HepG2 (cell line): ENCODE measurements around the gene TLN1. TPM values are rescaled to one million over a fixed set of nuclear protein-coding genes. Genes with fewer than 3 reads are reported as not detected.
A peak's percentile ranks its signal among the peaks of the same experiment; 100 is the strongest.

ENCODE experiments used
- AGO2 ChIP-seq: fragments of 200-400 bp; formaldehyde crosslinking; optimal IDR thresholded peaks from 2 replicates; pipeline ENCODE3; 2017; ENCODE audit warnings: mild to moderate bottlenecking, low read depth, low read length, moderate library complexity
- CTCF ChIP-seq: sonication (generic); formaldehyde crosslinking; IDR thresholded peaks from 2 replicates; pipeline ENCODE4 v1.5.0; 2020; ENCODE audit warnings: mild to moderate bottlenecking, missing genetic modification reagents, moderate library complexity
- GABPB1 ChIP-seq: IDR thresholded peaks from 2 replicates; pipeline ENCODE4 v1.6.1; 2016; ENCODE audit warnings: mild to moderate bottlenecking, missing genetic modification reagents, moderate library complexity, missing compliant biosample characterization
- HMGXB4 ChIP-seq, 2 experiments: sonication (generic) in 1 of 2; formaldehyde crosslinking in 1 of 2; IDR thresholded peaks; 2 replicates each; pipeline versions ENCODE4 v1.4.0 to v1.6.1; 2018 to 2020; ENCODE audit warnings: missing genetic modification reagents in 2 of 2, borderline replicate concordance in 1 of 2, low read depth in 1 of 2, mild to moderate bottlenecking in 1 of 2, missing biosample characterization in 1 of 2
- HNF1B ChIP-seq: sonication (generic); formaldehyde crosslinking; IDR thresholded peaks from 2 replicates; pipeline ENCODE4 v1.5.1; 2020; ENCODE audit warnings: mild to moderate bottlenecking, moderate library complexity, missing genetic modification reagents
- MXD3 ChIP-seq: IDR thresholded peaks from 2 replicates; pipeline ENCODE4 v1.6.1; 2016; ENCODE audit warnings: mild to moderate bottlenecking, missing biosample characterization, missing genetic modification reagents
- POLR2A ChIP-seq, 2 experiments: IDR thresholded peaks; 2 replicates each; pipeline ENCODE4 v1.6.1; 2011; ENCODE audit warnings: low read depth in 2 of 2, low read length in 2 of 2, mild to moderate bottlenecking in 1 of 2, moderate library complexity in 1 of 2; ENCODE audit not compliant: insufficient read depth in 1 of 2
- SMC3 ChIP-seq: IDR thresholded peaks from 2 replicates; pipeline ENCODE4 v1.6.1; 2011; ENCODE audit warnings: low read length, improper control_type of control experiment
- SRSF1 ChIP-seq: fragments of 200-400 bp; formaldehyde crosslinking; optimal IDR thresholded peaks from 2 replicates; pipeline ENCODE3; 2017; ENCODE audit warnings: mild to moderate bottlenecking, low read depth, low read length, moderate library complexity
- TEAD3 ChIP-seq: optimal IDR thresholded peaks from 2 replicates; pipeline ENCODE3; 2016; ENCODE audit warnings: borderline replicate concordance
- TFAP4 ChIP-seq: sonication (generic); IDR thresholded peaks from 2 replicates; pipeline ENCODE4 v1.6.1; 2016; ENCODE audit warnings: low read depth, borderline replicate concordance
- THAP11 ChIP-seq: IDR thresholded peaks from 2 replicates; pipeline ENCODE4 v1.6.1; 2016; ENCODE audit warnings: missing biosample characterization, missing genetic modification reagents
- ZGPAT ChIP-seq: IDR thresholded peaks from 2 replicates; pipeline ENCODE4 v1.6.1; 2016; ENCODE audit warnings: mild to moderate bottlenecking
- ZNF615 ChIP-seq: sonication (generic); formaldehyde crosslinking; IDR thresholded peaks from 2 replicates; pipeline ENCODE4 v1.5.0; 2020; ENCODE audit warnings: mild to moderate bottlenecking, missing genetic modification reagents, borderline replicate concordance
- ZNF687 ChIP-seq: sonication (generic); formaldehyde crosslinking; IDR thresholded peaks from 2 replicates; pipeline ENCODE4 v1.5.1; 2020; ENCODE audit warnings: mild to moderate bottlenecking, missing genetic modification reagents, moderate library complexity
- ZNF788 ChIP-seq: sonication (generic); formaldehyde crosslinking; IDR thresholded peaks from 2 replicates; pipeline ENCODE4 v1.5.0; 2020; ENCODE audit warnings: mild to moderate bottlenecking, missing genetic modification reagents, borderline replicate concordance
- polyA plus RNA-seq, 8 experiments: library from polyadenylated mRNA; depleted of rRNA in 3 of 8; stranded (reverse) in 7 of 8; unstranded in 1 of 8; fragments of >200 nt; fragmentation: Illumina TruSeq in 4 of 8; extraction: Trizol in 4 of 8; gene quantifications; 2 replicates each; pipeline versions ENCODE4 v1.2.1 to v1.2.3, GENCODE V29; 2011 to 2016; ENCODE audit warnings: low read depth in 4 of 8, missing spikeins in 1 of 8, mixed read lengths in 1 of 8; ENCODE audit not compliant: insufficient read depth in 1 of 8
- total RNA-seq, 5 experiments: library from RNA; depleted of rRNA; stranded (reverse); fragments of >200 nt; fragmentation: Illumina TruSeq; extraction: Trizol; gene quantifications; 2 replicates each; pipeline ENCODE4 v1.2.3, GENCODE V29; 2016; ENCODE audit warnings: low read depth in 1 of 5

Gene TLN1
- total and polyA plus RNA-seq, 2 of the 13 experiments (the other 11 are each of a cell fraction or from before 2014, with no cell fraction given): 35.2 to 51.8 TPM

GRCh38 chr9:35736201-35736633, 4.2 kb upstream of the TLN1 start (continued):
- TF ChIP-seq HNF1B (CRISPR knock-in tag): 0 out of 2 replicates have a peak, but pooled peaks have one; percentile 24
- peak; percentile 59 for TF ChIP-seq AGO2
- peak; percentile 50 for TF ChIP-seq TEAD3
- TF ChIP-seq ZNF788 (CRISPR knock-in tag): peak; percentile 23; the same call in 1 of the 2 replicates
- peak; percentile 43; the same call in 1 of the 2 replicates for TF ChIP-seq THAP11 (CRISPR knock-in tag)
- no peak for TF ChIP-seq ZNF615
- 0 out of 2 replicates have a peak, but pooled peaks have one; percentile 7 for TF ChIP-seq TFAP4
- peak; percentile 23; the same call in 1 of the 2 replicates for TF ChIP-seq ZNF687 (CRISPR knock-in tag)
- TF ChIP-seq GABPB1 (CRISPR knock-in tag): no peak
- peak; percentile 81 for TF ChIP-seq CTCF (CRISPR knock-in tag)
- peak; percentile 65 for TF ChIP-seq SMC3
- TF ChIP-seq SRSF1: no peak
- TF ChIP-seq POLR2A (IDR thresholded peaks at IDR 0.05; ENCODE audit: insufficient read depth in 1 of 2, low read depth in 2 of 2, low read length in 2 of 2): peak in 1 of 2 experiments; percentile 43; a peak in 2 of 4 replicates
- TF ChIP-seq MXD3 (CRISPR knock-in tag): peak; percentile 27; the same call in 1 of the 2 replicates
- TF ChIP-seq ZGPAT (CRISPR knock-in tag): 0 out of 2 replicates have a peak, but pooled peaks have one; percentile 39
- TF ChIP-seq HMGXB4 (CRISPR knock-in tag; IDR thresholded peaks at IDR 0.05; ENCODE audit: borderline replicate concordance in 1 of 2, low read depth in 1 of 2): peak in 1 of 2 experiments; percentile 48; a peak in 1 of 4 replicates
